Activated CD8-positive, alpha-beta memory T cell treated with anti-CD3 and anti-CD28 coated beads for 48 hours (primary cell): ENCODE data around the gene ZDHHC11B.

ENCODE experiments used
- DNase-seq, 3 experiments: peaks; one replicate each; pipeline ENCODE4 v3.0.0-alpha.2; 2020; ENCODE audit warnings: low read depth in 2 of 3, low spot score in 2 of 3

The ZDHHC11B gene

DNA sequence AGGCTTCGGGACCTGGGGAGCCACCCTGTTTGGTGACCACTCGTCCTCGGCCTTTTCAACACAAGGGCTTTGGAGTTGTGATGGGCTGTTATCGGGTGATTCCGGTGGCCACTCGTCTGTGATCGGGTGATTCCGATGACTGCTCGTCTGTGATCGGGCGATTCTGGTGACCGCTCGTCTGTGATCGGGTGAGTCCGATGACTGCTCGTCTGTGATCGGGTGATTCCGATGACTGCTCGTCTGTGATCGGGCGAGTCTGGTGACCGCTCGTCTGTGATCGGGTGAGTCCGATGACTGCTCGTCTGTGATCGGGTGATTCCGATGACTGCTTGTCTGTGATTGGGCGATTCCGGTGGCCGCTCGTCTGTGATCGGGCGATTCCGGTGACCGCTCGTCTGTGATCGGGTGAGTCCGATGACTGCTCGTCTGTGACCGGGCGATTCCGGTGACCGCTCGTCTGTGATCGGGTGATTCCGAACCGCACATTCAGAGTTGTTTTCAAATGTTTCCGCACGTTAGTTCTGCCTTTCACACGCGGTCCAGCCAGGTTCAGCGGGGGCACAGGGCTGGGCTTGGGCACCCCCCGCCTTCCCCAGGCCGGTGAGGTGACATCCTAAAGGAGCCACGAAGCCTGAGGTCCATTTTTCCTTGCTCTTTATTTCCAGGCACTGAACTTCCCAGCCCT lies 121.6 kb downstream of the ZDHHC11B start:
- no peak for DNase-seq

DNA sequence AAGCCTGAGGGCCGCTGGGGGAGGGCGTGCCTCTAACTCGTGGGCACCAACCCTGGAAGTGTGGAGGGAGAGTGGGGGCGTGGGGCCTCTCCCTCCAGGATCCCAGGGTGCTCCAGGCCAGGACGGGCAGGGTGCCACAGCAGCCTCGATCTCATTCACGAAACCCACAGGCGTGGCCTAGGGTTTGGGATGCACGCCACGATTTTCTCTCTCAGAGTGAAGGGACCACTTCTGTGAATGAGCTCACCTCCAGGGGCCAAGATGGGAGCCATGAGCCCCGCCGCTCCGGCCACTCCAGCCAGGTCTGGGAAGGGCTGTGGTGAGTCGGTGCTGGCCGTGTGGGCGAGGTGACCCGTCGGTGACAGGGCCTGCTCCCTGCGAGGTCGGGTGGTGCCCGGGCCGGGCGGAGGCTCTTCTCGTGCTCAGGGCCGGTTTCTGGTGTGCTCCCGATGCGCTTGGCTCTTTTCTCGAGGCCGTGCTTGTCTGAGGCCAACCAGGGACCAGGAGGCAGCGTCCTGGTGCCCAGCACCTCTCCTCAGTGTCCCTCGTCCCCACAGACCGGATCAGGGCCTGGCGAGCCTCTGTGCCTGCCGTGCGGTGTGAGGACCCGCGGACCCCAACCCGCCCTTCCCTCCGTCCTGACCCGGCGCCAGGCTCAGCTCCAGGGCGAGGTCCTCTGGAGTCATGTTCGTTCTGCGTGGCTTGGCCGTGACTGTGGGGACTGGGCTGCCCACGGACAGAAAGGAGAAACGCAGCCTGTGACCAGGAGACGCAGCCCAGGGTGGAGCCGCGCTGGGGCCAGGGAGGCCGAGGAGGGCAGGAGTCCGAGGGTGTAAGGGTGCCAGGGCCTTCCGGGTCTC lies 122.4 kb downstream of the ZDHHC11B start:
- no peak for DNase-seq

DNA sequence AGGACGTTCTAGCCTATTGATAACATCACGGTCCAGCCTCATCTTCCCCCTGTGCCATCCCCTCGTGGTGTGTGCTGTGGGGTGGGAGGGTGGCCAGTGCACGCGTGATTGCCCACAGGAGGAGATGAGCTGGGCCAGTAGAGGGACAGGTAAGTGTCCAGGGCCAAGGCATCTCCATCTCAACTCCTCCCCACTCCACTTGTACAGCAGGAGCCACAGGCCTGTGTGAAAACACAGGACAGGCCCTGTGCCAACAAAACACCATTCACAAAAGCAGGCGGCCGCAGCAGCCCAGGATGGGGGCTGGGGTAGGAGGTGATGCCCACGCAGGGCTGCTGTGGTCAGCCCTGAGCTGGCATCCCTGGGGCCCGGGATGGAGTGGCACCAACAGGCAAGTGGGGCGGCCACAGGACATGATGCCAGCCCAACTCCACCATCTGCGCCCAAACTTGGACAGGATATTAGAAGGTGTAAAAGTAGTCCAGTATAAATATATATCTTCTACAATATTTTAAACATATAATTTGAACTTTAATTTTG lies 124.0 kb downstream of the ZDHHC11B start:
- DNase-seq: no peak
